ENCODE measurements around the gene HOXC6. TPM values are rescaled to one million over a fixed set of nuclear protein-coding genes. Genes with fewer than 3 reads are reported as not detected.

The HOXC6 gene
- total RNA-seq, 1 experiment from 2014 or later, result 7.1 TPM

GRCh38 chr12:54045868-54046521 is 17.8 kb downstream of the HOXC6 start:
- intact Hi-C loops (cut with micrococcal nuclease), result no loop called here
- H3K27ac Mint-ChIP-seq (ENCODE audit: low read depth, unreplicated experiment), result no peak overlapping the region
- no TSS peak for BruUV-seq (replicated peaks)
- no peak for DNase-seq (ENCODE audit: unreplicated experiment)
- no peaks in the 10 kb centered on the region for H3K4me1 Mint-ChIP-seq (ENCODE audit: insufficient read depth, unreplicated experiment)
- ChIA-PET POLR2A (interaction anchor here (1.2 kb wide), 1 partner anchor 290 kb away, joined by 3 read pairs; no protein-coding TSS in a partner anchor), CTCF (interaction anchor here (0.6 to 3.0 kb wide), 3 partner anchors 13 to 308 kb away, joined by 3 to 15 read pairs (median 3); partner anchors contain the start of gene HOXC5)
- no peaks in the 10 kb centered on the region for H3K36me3 Mint-ChIP-seq (ENCODE audit: insufficient read depth, unreplicated experiment)
- H3K9me3 Mint-ChIP-seq (ENCODE audit: unreplicated experiment), result no peaks in the 10 kb centered on the region
- TF ChIP-seq CTCF (IDR thresholded peaks at IDR 0.05; ENCODE audit: unreplicated experiment), result no peak
- no peak overlapping the region for H3K4me3 Mint-ChIP-seq (ENCODE audit: unreplicated experiment)
- no peaks in the 10 kb centered on the region for H3K27me3 Mint-ChIP-seq (ENCODE audit: insufficient read depth, unreplicated experiment)

GRCh38 chr12:54046809-54047159 is 18.5 kb downstream of the HOXC6 start:
- no peak for TF ChIP-seq CTCF (IDR thresholded peaks at IDR 0.05; ENCODE audit: unreplicated experiment)
- CTCF ChIA-PET, result no interaction called here
- no peak for DNase-seq (ENCODE audit: unreplicated experiment)
- no peak overlapping the region for H3K4me3 Mint-ChIP-seq (ENCODE audit: unreplicated experiment)
- BruUV-seq (replicated peaks), result no TSS peak
- POLR2A ChIA-PET, result interaction anchor here (0.5 kb wide), 1 partner anchor 316 kb away, joined by 3 read pairs; no protein-coding TSS in a partner anchor
- H3K27me3 Mint-ChIP-seq (ENCODE audit: insufficient read depth, unreplicated experiment), result no peaks in the 10 kb centered on the region
- H3K27ac Mint-ChIP-seq (ENCODE audit: low read depth, unreplicated experiment), result no peak overlapping the region
- H3K4me1 Mint-ChIP-seq (ENCODE audit: insufficient read depth, unreplicated experiment), result peaks cover 8% of the 10 kb centered on the region
- no peaks in the 10 kb centered on the region for H3K9me3 Mint-ChIP-seq (ENCODE audit: unreplicated experiment)
- H3K36me3 Mint-ChIP-seq (ENCODE audit: insufficient read depth, unreplicated experiment), result no peaks in the 10 kb centered on the region
- intact Hi-C loops (cut with micrococcal nuclease), result no loop called here

GRCh38 chr12:54047160-54047963 is 19.1 kb downstream of the HOXC6 start:
- DNase-seq (ENCODE audit: unreplicated experiment), result no peak
- POLR2A ChIA-PET, result no interaction called here
- peaks cover 11% of the 10 kb centered on the region for H3K4me1 Mint-ChIP-seq (ENCODE audit: insufficient read depth, unreplicated experiment)
- H3K4me3 Mint-ChIP-seq (ENCODE audit: unreplicated experiment), result no peak overlapping the region
- TF ChIP-seq CTCF (IDR thresholded peaks at IDR 0.05; ENCODE audit: unreplicated experiment), result no peak
- H3K27ac Mint-ChIP-seq (ENCODE audit: low read depth, unreplicated experiment), result no peak overlapping the region
- CTCF ChIA-PET, result interaction anchor here (0.6 kb wide), 1 partner anchor 208 kb away, joined by 3 read pairs; no protein-coding TSS in a partner anchor
- intact Hi-C loops (cut with micrococcal nuclease), result no loop called here
- H3K9me3 Mint-ChIP-seq (ENCODE audit: unreplicated experiment), result no peaks in the 10 kb centered on the region
- H3K36me3 Mint-ChIP-seq (ENCODE audit: insufficient read depth, unreplicated experiment), result no peaks in the 10 kb centered on the region
- BruUV-seq (replicated peaks), result no TSS peak
- H3K27me3 Mint-ChIP-seq (ENCODE audit: insufficient read depth, unreplicated experiment), result no peaks in the 10 kb centered on the region

- ChIA-PET CTCF (interaction anchor here (0.6 to 0.8 kb wide), 2 partner anchors 15 to 208 kb away, joined by 3 to 6 read pairs; partner anchors contain the start of gene HOXC5), POLR2A (no interaction called here)
- intact Hi-C loops (cut with micrococcal nuclease), result no loop called here
These were observed 19.7 kb downstream of the HOXC6 start for GRCh38 chr12:54047964-54048303.

More at GRCh38 chr12:54047964-54048303, 19.7 kb downstream of the HOXC6 start:
- DNase-seq (ENCODE audit: unreplicated experiment), result no peak
- H3K27ac Mint-ChIP-seq (ENCODE audit: low read depth, unreplicated experiment), result no peak overlapping the region
- H3K9me3 Mint-ChIP-seq (ENCODE audit: unreplicated experiment), result no peaks in the 10 kb centered on the region
- no peaks in the 10 kb centered on the region for H3K27me3 Mint-ChIP-seq (ENCODE audit: insufficient read depth, unreplicated experiment)
- BruUV-seq (replicated peaks), result no TSS peak
- no peak for TF ChIP-seq CTCF (IDR thresholded peaks at IDR 0.05; ENCODE audit: unreplicated experiment)
- H3K36me3 Mint-ChIP-seq (ENCODE audit: insufficient read depth, unreplicated experiment), result no peaks in the 10 kb centered on the region
- peaks cover 11% of the 10 kb centered on the region for H3K4me1 Mint-ChIP-seq (ENCODE audit: insufficient read depth, unreplicated experiment)
- no peak overlapping the region for H3K4me3 Mint-ChIP-seq (ENCODE audit: unreplicated experiment)
